Neural crest cell (in vitro differentiated cells): ENCODE data around the gene ACTA2. TPM values are rescaled to one million over a fixed set of nuclear protein-coding genes. Genes with fewer than 3 reads are reported as not detected.
A peak's percentile ranks its signal among the peaks of the same experiment; 100 is the strongest.
"Not testable (repeated sequence)": the region's sequence is repeated elsewhere in the genome, so short reads cannot be mapped to it uniquely, and the experiment has no call there.

Source experiments
- DNase-seq: peaks from one replicate; pipeline ENCODE4 v3.0.0; 2021; ENCODE audit warnings: low read depth, mixed read lengths, low spot score
- H3K27ac Mint-ChIP-seq: one replicate; pipeline ENCODE4 v1.8.0; 2021; ENCODE audit warnings: mild to moderate bottlenecking, mixed read lengths; ENCODE audit not compliant: unreplicated experiment
- H3K27me3 Mint-ChIP-seq: 2 replicates; pipeline ENCODE4 v1.8.0; 2021; ENCODE audit warnings: low read depth, mild to moderate bottlenecking, mixed read lengths
- H3K36me3 Mint-ChIP-seq: 2 replicates; pipeline ENCODE4 v1.8.0; 2021; ENCODE audit warnings: low read depth, mild to moderate bottlenecking, mixed read lengths
- H3K4me1 Mint-ChIP-seq: 2 replicates; pipeline ENCODE4 v1.8.0; 2021; ENCODE audit warnings: mixed read lengths
- H3K4me3 Mint-ChIP-seq: one replicate; pipeline ENCODE4 v1.8.0; 2021; ENCODE audit warnings: mild to moderate bottlenecking, mixed read lengths
- H3K9me3 Mint-ChIP-seq: 2 replicates; pipeline ENCODE4 v1.8.0; 2021; ENCODE audit warnings: mixed read lengths
- CTCF ChIP-seq: fragments of 200-600 bp; sonication (generic); conservative IDR thresholded peaks from 2 replicates; pipeline ENCODE4 v1.5.0; 2021; ENCODE audit warnings: antibody characterized with exemption, mild to moderate bottlenecking
- total RNA-seq: library from RNA; stranded (reverse); gene quantifications from 2 replicates; pipeline ENCODE4 v1.2.1, GENCODE V29; 2021

The ACTA2 gene
- total RNA-seq, 1 donor from 2014 or later, result 7.0 TPM

- H3K4me1 Mint-ChIP-seq, result peaks cover 13% of the 10 kb centered on the region
- H3K4me3 Mint-ChIP-seq, result no peak overlapping the region
- no peaks in the 10 kb centered on the region for H3K36me3 Mint-ChIP-seq
- no peaks in the 10 kb centered on the region for H3K9me3 Mint-ChIP-seq
- TF ChIP-seq CTCF, result peak; percentile 76
- DNase-seq, result peak; percentile 51
- H3K27me3 Mint-ChIP-seq, result no peaks in the 10 kb centered on the region
- no peak overlapping the region for H3K27ac Mint-ChIP-seq
Observed at GRCh38 chr10:88934900-88935672, 17.5 kb downstream of the ACTA2 start.

GRCh38 chr10:88933564-88933963, 19.0 kb downstream of the ACTA2 start:
- H3K27me3 Mint-ChIP-seq, result no peaks in the 10 kb centered on the region
- no peaks in the 10 kb centered on the region for H3K9me3 Mint-ChIP-seq
- H3K4me3 Mint-ChIP-seq, result no peak overlapping the region
- no peak for TF ChIP-seq CTCF
- no peaks in the 10 kb centered on the region for H3K36me3 Mint-ChIP-seq
- H3K4me1 Mint-ChIP-seq, result peaks cover 13% of the 10 kb centered on the region
- no peak overlapping the region for H3K27ac Mint-ChIP-seq
- DNase-seq, result no peak

GRCh38 chr10:88932539-88933256, 19.9 kb downstream of the ACTA2 start:
- Mint-ChIP-seq H3K27me3 (no peaks in the 10 kb centered on the region), H3K36me3 (no peaks in the 10 kb centered on the region), H3K4me1 (peaks cover 13% of the 10 kb centered on the region), H3K4me3 (no peak overlapping the region), H3K9me3 (no peaks in the 10 kb centered on the region), H3K27ac (no peak overlapping the region)
- peak; percentile 31 for DNase-seq
- peak; percentile 91 for TF ChIP-seq CTCF

- not testable (repeated sequence) for H3K36me3 Mint-ChIP-seq, H3K27ac Mint-ChIP-seq, H3K27me3 Mint-ChIP-seq, DNase-seq, H3K9me3 Mint-ChIP-seq, H3K4me3 Mint-ChIP-seq
- peaks cover 13% of the 10 kb centered on the region for H3K4me1 Mint-ChIP-seq
Observed at GRCh38 chr10:88932029-88932428, 20.5 kb downstream of the ACTA2 start.

- Mint-ChIP-seq H3K4me3 (no peak overlapping the region), H3K27me3 (no peaks in the 10 kb centered on the region), H3K9me3 (no peaks in the 10 kb centered on the region), H3K36me3 (no peaks in the 10 kb centered on the region), H3K4me1 (peaks cover 13% of the 10 kb centered on the region), H3K27ac (no peak overlapping the region)
- no peak for DNase-seq
- no peak for TF ChIP-seq CTCF
Observed at GRCh38 chr10:88931548-88931947, 21.0 kb downstream of the ACTA2 start.

- TF ChIP-seq CTCF, result no peak
- Mint-ChIP-seq H3K27ac (no peak overlapping the region), H3K36me3 (no peaks in the 10 kb centered on the region), H3K4me3 (no peak overlapping the region), H3K27me3 (no peaks in the 10 kb centered on the region), H3K4me1 (peaks cover 6% of the 10 kb centered on the region), H3K9me3 (no peaks in the 10 kb centered on the region)
- DNase-seq, result no peak
Observed at GRCh38 chr10:88928254-88928653, 24.3 kb downstream of the ACTA2 start.
